HepG2 (cell line): ENCODE results near the gene TK1. TPM values are rescaled to one million over a fixed set of nuclear protein-coding genes. Genes with fewer than 3 reads are reported as not detected.

Experiments
- ATF7-NPFF ChIP-seq: sonication (generic); formaldehyde crosslinking; IDR thresholded peaks from 2 replicates; pipeline ENCODE4 v1.8.1; 2023; ENCODE audit warnings: mild to moderate bottlenecking, low read depth, missing genetic modification reagents, moderate library complexity
- CEBPB ChIP-seq: IDR thresholded peaks from 2 replicates; pipeline ENCODE4 v1.6.1; 2011; ENCODE audit warnings: low read depth, low read length, improper control_type of control experiment, borderline replicate concordance
- DNMT3B ChIP-seq: conservative IDR thresholded peaks from 2 replicates; pipeline ENCODE4 v1.6.1; 2016; ENCODE audit warnings: missing biosample characterization, control low read depth
- FUBP1 ChIP-seq: sonication (generic); formaldehyde crosslinking; IDR thresholded peaks from 2 replicates; pipeline ENCODE4 v1.5.1; 2020; ENCODE audit warnings: missing genetic modification reagents, mild to moderate bottlenecking, borderline replicate concordance
- HIC2 ChIP-seq: sonication (generic); formaldehyde crosslinking; IDR thresholded peaks from 2 replicates; pipeline ENCODE4 v1.9.0; 2022; ENCODE audit warnings: low read depth, missing genetic modification reagents
- HOXA5 ChIP-seq: sonication (generic); formaldehyde crosslinking; IDR thresholded peaks from 2 replicates; pipeline ENCODE4 v1.4.0; 2020; ENCODE audit warnings: missing genetic modification reagents
- MXD1 ChIP-seq: sonication (generic); formaldehyde crosslinking; IDR thresholded peaks from 2 replicates; pipeline ENCODE4 v1.4.0; 2020; ENCODE audit warnings: mild to moderate bottlenecking, missing genetic modification reagents
- NR0B2 ChIP-seq: sonication (generic); formaldehyde crosslinking; IDR thresholded peaks from 2 replicates; pipeline ENCODE4 v1.4.0; 2020; ENCODE audit warnings: mild to moderate bottlenecking, missing genetic modification reagents
- RBAK ChIP-seq: sonication (generic); formaldehyde crosslinking; IDR thresholded peaks from 2 replicates; pipeline ENCODE4 v1.5.1; 2020; ENCODE audit warnings: mild to moderate bottlenecking, missing genetic modification reagents
- SMYD3 ChIP-seq: sonication (generic); formaldehyde crosslinking; IDR thresholded peaks from 2 replicates; pipeline ENCODE4 v1.8.1; 2023; ENCODE audit warnings: mild to moderate bottlenecking, missing genetic modification reagents
- SRSF4 ChIP-seq: fragments of 200-400 bp; formaldehyde crosslinking; IDR thresholded peaks from one replicate; pipeline ENCODE4 v1.6.1; 2018; ENCODE audit warnings: mild to moderate bottlenecking, low read depth, low read length, moderate library complexity; ENCODE audit not compliant: poor library complexity, severe bottlenecking
- TARDBP ChIP-seq: sonication (generic); formaldehyde crosslinking; IDR thresholded peaks from 2 replicates; pipeline ENCODE4 v1.8.0; 2022; ENCODE audit warnings: mild to moderate bottlenecking, missing genetic modification reagents
- TMF1 ChIP-seq: sonication (generic); formaldehyde crosslinking; IDR thresholded peaks from 2 replicates; pipeline ENCODE4 v1.8.1; 2022; ENCODE audit warnings: low read depth, missing genetic modification reagents
- U2AF1 ChIP-seq: fragments of 200-400 bp; formaldehyde crosslinking; optimal IDR thresholded peaks from 2 replicates; pipeline ENCODE3; 2017; ENCODE audit warnings: mild to moderate bottlenecking, low read depth, low read length
- ZBTB26 ChIP-seq: IDR thresholded peaks from 2 replicates; pipeline ENCODE4 v1.6.1; 2016; ENCODE audit warnings: missing compliant biosample characterization, missing genetic modification reagents, borderline replicate concordance
- ZNF251 ChIP-seq: sonication (generic); formaldehyde crosslinking; IDR thresholded peaks from 2 replicates; pipeline ENCODE4 v1.9.0; 2021; ENCODE audit warnings: mild to moderate bottlenecking, missing genetic modification reagents
- ZNF510 ChIP-seq: sonication (generic); formaldehyde crosslinking; IDR thresholded peaks from 2 replicates; pipeline ENCODE4 v1.4.0; 2020; ENCODE audit warnings: low read depth, mild to moderate bottlenecking, missing genetic modification reagents
- ZNF530 ChIP-seq: sonication (generic); formaldehyde crosslinking; IDR thresholded peaks from 2 replicates; pipeline ENCODE4 v1.5.0; 2020; ENCODE audit warnings: low read depth, mild to moderate bottlenecking, missing genetic modification reagents
- ZNF543 ChIP-seq: sonication (generic); formaldehyde crosslinking; IDR thresholded peaks from 2 replicates; pipeline ENCODE4 v1.4.0; 2020; ENCODE audit warnings: mild to moderate bottlenecking, missing genetic modification reagents
- ZNF614 ChIP-seq: IDR thresholded peaks from 2 replicates; pipeline ENCODE4 v1.6.1; 2018; ENCODE audit warnings: missing biosample characterization, missing genetic modification reagents, inconsistent platforms, borderline replicate concordance
- ZNF644 ChIP-seq: IDR thresholded peaks from 2 replicates; pipeline ENCODE4 v1.6.1; 2016; ENCODE audit warnings: low read depth
- ZNF747 ChIP-seq: sonication (generic); formaldehyde crosslinking; IDR thresholded peaks from 2 replicates; pipeline ENCODE4 v1.8.1; 2023; ENCODE audit warnings: missing genetic modification reagents, mild to moderate bottlenecking, borderline replicate concordance
- ZNF773 ChIP-seq: sonication (generic); formaldehyde crosslinking; IDR thresholded peaks from 2 replicates; pipeline ENCODE4 v1.4.0; 2020; ENCODE audit warnings: missing genetic modification reagents, borderline replicate concordance
- ZNF777 ChIP-seq: sonication (generic); formaldehyde crosslinking; IDR thresholded peaks from 2 replicates; pipeline ENCODE4 v1.4.0; 2020; ENCODE audit warnings: missing genetic modification reagents
- ZSCAN30 ChIP-seq: sonication (generic); formaldehyde crosslinking; IDR thresholded peaks from 2 replicates; pipeline ENCODE4 v1.5.0; 2020; ENCODE audit warnings: mild to moderate bottlenecking, missing genetic modification reagents
- polyA plus RNA-seq, 8 experiments: library from polyadenylated mRNA; depleted of rRNA in 3 of 8; stranded (reverse) in 7 of 8; unstranded in 1 of 8; fragments of >200 nt; fragmentation: Illumina TruSeq in 4 of 8; extraction: Trizol in 4 of 8; gene quantifications; 2 replicates each; pipeline versions ENCODE4 v1.2.1 to v1.2.3, GENCODE V29; 2011 to 2016; ENCODE audit warnings: low read depth in 4 of 8, missing spikeins in 1 of 8, mixed read lengths in 1 of 8; ENCODE audit not compliant: insufficient read depth in 1 of 8
- total RNA-seq, 5 experiments: library from RNA; depleted of rRNA; stranded (reverse); fragments of >200 nt; fragmentation: Illumina TruSeq; extraction: Trizol; gene quantifications; 2 replicates each; pipeline ENCODE4 v1.2.3, GENCODE V29; 2016; ENCODE audit warnings: low read depth in 1 of 5

TK1 gene
- total and polyA plus RNA-seq, 2 of the 13 experiments (the other 11 are each of a cell fraction or from before 2014, with no cell fraction given): 45.0 to 96.0 TPM

- no peak for TF ChIP-seq U2AF1
- no peak for TF ChIP-seq TARDBP (CRISPR knock-in tag)
- TF ChIP-seq HOXA5 (CRISPR knock-in tag): no peak
- TF ChIP-seq CEBPB: no peak
- no peak for TF ChIP-seq SRSF4
- TF ChIP-seq ZNF747: no peak
- no peak for TF ChIP-seq ZNF773 (CRISPR knock-in tag)
- no peak for TF ChIP-seq ZNF543 (CRISPR knock-in tag)
- TF ChIP-seq ZNF251 (CRISPR knock-in tag): no peak
- TF ChIP-seq ZNF777 (CRISPR knock-in tag): no peak
- no peak for TF ChIP-seq SMYD3
- no peak for TF ChIP-seq NR0B2
- no peak for TF ChIP-seq ZNF530 (CRISPR knock-in tag)
- TF ChIP-seq ATF7-NPFF (CRISPR knock-in tag): no peak
- TF ChIP-seq ZNF510 (CRISPR knock-in tag): no peak
- TF ChIP-seq ZNF614 (CRISPR knock-in tag): no peak
- TF ChIP-seq DNMT3B (CRISPR knock-in tag): no peak
- no peak for TF ChIP-seq TMF1 (CRISPR knock-in tag)
- TF ChIP-seq ZBTB26 (CRISPR knock-in tag): no peak
- TF ChIP-seq HIC2 (CRISPR knock-in tag): no peak
- no peak for TF ChIP-seq ZNF644 (CRISPR knock-in tag)
- no peak for TF ChIP-seq ZSCAN30 (CRISPR knock-in tag)
- TF ChIP-seq MXD1 (CRISPR knock-in tag): 0 out of 2 replicates have a peak, but pooled peaks have one; percentile 42
- no peak for TF ChIP-seq FUBP1 (CRISPR knock-in tag)
- TF ChIP-seq RBAK (CRISPR knock-in tag): no peak
Measured at GRCh38 chr17:78133179-78133951, 53.5 kb downstream of the TK1 start (continued).
